ENCODE results near the gene NDEL1.

The NDEL1 gene

DNA sequence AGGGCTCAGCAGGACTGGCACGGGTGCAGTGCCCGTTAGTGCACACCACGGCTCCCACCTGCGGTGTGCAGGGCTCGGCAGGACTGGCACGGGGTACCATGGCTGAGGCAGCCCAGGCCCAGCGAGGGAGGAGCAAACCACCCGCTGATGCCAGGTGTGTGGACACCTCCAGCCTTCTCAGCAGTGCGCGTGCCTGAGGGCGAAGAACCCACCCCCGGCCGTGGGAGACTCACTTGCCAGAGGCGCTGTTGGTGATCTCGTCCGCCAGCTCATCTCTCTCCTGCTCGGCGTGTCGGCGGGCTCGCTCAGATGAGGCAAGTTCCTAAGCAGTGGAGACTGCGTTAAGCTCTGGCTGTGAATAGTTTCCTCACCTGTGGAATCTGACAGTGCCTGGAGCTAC, 45.4 kb downstream of the NDEL1 start:
- DNase-seq = no peak

DNA sequence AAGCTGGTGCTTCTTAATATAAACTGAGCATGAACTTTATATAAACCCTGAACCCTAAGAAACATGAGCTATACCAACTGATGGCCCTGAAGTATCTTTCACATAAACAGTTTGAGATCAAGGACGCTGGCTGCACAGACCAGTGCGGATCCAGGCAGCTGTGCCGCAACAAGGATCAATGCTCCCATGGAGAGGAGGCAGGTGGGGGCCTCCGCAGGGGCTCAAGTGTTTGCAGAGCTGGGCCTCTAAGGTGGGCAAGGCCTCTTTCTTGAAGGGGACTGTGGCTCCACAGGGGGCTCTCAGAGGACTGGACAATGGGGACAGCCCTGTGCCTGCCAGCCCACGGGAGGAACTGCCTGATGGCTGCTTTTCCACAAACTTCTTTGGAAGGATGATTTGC, 46.0 kb downstream of the NDEL1 start:
- DNase-seq = no peak

DNA sequence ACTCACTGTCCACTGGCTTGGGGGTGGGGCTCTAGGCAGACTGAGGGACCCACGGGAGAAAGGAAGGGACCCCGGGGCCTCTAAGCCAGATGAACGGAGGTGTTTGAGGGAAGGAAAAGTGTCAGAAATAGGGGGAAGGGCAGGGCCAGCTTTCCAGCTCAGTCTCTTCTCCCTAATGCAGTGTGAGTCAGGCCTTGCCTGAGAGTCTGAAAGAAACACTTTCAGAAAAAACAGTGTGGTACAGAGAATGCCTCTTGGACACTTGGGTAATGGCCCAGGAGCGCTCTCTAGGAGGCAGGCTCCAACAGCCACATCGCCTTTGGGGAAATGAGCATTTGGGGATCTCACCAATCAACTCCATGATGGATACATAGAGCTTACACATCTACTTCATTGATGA, 46.9 kb downstream of the NDEL1 start:
- DNase-seq = no peak

DNA sequence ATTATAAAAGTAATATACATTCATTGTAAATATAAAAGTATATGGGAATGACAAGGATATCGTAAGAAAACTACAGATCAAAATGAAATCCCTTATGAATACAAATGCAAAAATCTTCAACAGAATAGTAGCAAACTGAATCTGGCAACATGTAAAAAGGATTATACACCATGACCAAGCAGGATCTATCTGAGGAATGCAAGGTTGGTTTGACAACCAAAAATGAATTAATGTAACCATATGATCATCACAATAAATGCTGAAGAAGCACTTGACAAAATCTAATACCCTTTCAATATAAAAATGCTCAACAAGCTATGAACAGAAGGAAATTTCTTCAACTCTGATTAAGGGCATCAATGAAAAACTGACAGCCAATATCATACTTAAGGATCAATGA, 48.8 kb downstream of the NDEL1 start:
- DNase-seq = no peak

DNA sequence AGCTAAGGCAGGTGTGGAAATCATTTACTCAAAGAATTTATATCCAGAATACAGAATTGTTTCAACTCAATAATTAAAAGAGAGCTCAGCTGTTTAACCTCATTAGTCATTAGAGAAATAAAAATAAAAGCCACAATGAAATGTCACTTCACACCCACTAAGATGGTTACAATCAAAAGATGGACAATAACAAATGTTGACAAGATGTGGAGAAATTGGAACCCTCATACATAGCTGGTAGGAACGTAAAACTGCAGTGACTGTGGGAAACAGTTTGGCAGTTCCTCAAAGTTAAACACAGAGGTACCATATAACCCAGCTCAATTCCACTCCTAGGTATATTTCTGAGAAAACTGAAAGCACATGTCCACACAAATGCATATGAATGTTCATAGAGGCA, 49.8 kb downstream of the NDEL1 start:
- DNase-seq = no peak

DNA sequence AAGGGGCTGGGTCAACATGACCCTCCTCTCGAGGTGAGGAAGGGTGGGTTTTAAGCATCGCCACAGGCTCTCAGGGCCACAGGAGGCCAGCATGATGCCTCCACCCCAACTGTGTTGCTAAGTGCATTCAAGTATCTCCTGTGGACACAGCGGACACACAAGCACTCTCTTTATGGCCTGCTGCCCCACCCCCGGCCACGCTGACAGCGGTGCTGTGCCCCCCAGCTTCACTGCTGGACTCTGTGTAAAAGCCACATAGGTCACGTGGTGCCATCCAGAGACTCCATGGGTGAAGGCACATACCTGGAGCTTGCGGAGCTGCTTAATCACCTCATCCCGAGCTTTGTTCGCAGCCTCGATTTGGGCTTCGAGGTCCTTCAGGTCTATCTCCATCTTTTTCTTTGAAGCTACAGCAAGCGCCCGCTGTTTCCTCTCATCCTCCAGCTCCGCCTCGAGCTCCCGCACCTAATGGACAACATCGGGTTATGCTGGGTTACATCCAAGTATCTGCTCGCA, 51.5 kb downstream of the NDEL1 start:
- no peak for DNase-seq

DNA sequence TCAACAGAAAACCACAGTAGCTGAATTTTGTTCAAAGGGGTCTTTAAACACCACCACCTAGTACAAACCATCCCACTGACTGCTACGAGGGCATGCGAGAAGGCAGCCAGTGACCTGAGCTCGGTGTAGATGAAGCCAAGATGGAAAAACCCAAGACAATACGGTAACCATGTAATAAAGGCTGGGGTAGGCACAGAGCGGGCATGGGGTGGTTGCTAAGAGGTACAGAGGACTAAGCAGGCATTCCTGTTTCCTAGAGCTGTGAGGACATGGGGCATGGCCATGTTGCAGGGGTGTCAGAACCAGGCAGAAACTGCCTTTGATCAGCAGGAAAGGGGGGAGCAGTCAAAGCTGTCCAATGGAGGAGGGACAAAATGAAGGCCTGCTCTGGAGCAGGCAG, 52.1 kb downstream of the NDEL1 start:
- DNase-seq = no peak

DNA sequence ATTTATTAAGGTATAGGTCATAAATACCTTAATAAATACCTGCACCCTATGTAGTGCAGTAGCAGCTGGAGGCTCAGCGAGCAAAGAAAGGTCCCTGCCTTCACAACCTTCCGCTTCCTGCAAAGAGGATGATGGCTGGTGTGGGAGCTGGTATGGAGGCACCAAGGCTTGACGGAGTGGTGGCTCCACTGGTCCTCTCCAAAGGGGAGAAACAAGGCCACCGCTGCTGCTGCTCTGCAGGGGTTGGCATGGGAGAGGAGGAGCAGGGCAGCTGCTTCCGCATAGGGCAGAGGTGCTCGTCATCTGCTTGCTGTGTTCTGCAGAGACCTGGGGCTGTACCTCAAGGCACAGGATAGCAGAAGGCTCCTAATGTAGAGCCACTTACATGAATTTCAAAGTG, 52.8 kb downstream of the NDEL1 start:
- DNase-seq = no peak

DNA sequence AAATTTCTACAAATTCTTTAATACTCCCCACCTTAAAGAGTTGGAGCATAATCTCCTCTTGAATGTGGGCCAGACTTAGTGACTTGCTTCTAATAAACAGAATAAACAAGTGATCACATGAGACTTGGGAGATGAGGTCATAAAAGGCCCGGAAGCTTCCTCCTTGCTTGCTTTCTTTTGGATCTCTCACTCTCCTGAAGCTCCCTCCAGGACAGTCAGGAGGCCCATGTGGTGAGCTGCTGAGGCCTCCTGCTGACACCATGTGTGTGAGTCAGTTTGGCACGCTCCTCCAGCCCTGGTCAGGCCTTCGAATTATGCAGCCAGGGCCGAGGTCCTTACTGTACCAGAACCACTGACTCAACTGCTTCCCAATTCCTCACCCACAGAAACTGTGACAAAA, 53.2 kb downstream of the NDEL1 start:
- no peak for DNase-seq

DNA sequence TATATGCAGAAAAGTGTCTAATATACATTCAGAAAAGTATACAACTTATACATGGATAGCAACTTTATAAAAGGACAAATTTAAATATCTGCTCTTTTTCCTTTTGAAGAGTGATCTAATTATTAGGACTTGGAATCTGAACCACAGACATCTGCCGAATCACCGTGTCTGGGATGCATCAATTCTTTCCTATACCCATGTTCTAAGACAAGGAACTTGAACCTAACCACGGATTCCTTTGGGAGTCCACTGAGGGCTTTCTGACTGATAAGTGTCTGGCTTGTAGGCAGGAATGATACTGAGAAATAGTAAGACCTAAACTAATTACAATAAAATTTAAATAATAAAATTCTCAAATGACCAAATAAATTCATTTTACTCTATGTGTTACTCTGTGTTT, 54.2 kb downstream of the NDEL1 start:
- DNase-seq = no peak

DNA sequence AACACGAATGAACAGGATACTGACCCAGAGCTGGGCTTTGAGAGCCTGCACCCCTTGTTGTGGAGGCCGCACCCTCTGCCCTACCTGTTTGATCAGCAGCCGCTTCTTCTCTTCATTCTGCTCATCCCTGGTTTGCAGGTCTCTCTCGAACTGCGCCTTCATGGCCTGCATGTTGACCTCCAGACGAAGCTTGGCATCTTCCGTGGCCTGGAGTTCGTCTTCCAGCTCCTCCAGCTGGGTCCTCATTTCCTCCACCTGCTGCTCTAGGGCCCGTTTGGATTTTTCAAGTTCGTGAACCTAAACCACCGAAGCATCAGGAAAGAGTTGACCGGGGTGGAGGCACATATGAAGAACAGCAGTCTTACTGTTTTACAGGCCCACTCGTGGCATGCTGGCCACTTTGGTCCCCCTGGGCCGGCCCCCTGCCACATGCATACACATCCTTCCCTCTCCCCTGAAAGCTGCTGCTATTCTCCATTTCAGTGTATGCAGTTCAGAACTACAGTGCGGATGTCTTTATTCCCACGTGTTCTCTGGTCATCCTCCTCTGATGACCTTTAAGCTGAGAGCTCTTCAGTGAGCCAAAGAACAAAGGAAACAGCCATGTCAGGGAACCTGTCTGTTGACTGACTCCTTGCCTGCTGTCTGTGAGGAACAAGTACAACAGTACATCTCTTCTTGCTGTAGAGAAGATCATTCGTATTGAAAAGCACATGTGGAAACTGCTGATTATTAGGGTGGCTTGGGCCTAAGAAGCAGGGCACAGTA, 54.8 kb downstream of the NDEL1 start:
- DNase-seq = no peak

DNA sequence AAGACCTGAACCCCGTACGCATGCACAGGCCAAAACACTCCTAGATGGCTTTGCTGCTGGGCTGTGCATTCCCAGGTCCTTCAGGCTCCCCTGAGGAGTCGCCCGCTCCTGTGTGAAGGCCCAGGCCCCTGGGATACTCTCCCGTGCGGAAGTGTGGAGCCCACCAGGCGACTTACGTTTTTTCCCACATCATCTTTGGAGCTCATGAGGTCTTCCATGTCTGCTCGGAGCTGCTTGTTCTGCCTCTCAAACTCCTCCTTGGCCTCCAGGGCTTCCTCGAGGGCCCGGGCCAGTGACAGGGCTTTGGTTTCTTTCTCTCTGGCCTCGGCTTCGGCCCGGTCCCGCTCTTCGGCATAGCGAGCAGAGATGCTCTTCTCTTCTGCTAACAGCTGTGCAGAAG, 56.4 kb downstream of the NDEL1 start:
- no peak for DNase-seq

DNA sequence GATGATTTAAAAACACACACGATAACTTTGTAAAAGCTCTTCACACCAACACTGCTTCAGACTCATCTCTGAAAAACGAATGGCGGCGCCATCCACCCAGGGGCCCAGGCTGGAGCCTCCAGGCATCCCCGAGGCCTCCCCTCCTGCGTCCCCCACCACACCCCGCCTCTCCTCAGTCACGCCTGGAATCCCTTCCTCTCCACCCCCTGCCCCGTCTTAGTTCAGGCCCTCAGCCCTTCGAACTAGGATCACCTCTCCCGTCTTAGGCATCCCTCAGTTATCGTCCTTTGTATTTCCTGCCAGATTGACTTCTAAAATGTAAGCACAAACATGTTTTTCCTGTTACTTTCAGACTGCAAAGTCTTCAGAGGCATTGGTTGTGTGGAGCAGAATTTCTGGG, 58.3 kb downstream of the NDEL1 start:
- no peak for DNase-seq

DNA sequence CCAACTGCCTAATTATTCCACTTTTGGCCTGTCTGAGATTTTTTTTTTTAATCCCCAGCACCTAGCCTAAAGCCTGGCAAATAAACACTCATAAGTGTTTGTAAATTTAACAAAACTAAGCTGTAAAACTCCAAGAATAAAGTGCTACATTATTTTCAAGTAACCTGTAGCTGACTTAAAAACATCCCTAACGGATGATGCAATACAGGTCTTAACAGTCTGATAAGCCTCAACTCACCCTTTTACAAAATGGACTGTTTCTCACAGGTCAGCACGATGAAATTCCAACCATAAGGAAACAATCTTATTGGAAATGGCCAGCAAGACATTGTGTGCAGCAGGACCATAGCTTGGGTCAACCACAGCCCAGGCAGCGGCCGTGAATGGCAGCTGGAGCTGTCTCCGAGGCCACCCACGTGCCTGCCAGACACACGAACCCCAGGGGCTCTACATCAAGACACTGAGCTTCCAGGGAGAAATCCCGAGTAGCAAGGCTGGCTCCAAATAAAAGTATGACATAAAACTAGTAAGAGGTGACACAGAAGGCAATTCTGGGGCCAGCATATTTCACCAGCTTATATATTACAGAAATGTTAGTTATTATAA, 58.9 kb downstream of the NDEL1 start:
- DNase-seq = no peak

DNA sequence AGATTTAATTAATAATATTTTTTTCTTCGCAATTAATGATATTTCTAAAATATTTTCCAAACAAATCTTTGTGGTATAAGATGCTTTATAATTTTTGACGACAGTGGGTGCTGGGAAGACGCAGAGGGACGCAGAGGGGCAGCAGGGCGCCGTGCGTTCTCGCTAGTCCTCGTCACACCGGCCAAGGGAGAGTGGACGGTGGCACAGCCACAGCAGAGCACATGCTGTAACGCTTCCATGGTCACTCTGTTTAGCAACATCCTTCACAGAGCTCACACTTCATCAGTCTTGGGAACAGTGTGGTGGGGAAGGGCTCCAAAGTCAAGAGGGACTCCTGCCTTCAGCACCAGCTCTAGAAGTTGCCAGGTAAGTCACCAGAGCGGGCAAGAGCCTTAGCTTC, 60.4 kb downstream of the NDEL1 start:
- no peak for DNase-seq

DNA sequence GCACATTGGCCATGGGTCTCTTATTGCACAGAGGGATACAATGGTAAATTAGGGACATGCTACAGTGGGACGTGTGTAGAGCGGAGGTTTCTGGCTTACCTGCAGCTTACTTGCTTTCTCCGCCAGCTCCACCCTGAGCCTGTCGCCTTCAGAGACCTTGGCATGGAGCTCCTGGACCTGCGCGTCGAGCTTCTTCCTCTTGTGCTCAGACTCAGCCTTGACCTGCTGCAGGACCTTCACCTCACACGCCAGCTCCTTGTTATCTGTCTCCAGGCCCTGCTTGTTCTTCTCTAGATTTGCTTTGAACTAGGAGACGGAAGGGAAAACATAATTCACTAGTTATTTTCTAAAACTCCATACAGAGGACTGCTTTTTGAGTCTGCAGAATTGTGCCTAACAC, 63.5 kb downstream of the NDEL1 start:
- DNase-seq = no peak

DNA sequence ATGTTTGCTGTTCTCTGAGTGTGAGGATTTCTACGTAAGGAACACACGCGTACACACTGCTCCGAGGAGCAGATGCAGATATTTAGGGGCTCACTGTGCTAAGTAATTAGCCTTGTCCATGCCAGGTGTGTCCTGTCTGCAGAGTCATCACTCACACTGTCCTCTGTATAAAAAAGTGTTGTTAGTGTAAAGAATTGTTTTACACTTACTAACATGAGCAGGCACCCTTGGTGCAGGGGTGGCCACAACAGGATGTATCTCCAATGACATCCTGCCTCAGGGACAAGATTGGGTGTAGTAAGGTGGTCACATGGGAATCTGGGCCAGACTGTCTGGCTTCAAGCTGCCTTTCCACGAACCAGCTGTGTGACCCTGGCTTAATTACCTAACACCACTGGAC, 63.9 kb downstream of the NDEL1 start:
- no peak for DNase-seq

DNA sequence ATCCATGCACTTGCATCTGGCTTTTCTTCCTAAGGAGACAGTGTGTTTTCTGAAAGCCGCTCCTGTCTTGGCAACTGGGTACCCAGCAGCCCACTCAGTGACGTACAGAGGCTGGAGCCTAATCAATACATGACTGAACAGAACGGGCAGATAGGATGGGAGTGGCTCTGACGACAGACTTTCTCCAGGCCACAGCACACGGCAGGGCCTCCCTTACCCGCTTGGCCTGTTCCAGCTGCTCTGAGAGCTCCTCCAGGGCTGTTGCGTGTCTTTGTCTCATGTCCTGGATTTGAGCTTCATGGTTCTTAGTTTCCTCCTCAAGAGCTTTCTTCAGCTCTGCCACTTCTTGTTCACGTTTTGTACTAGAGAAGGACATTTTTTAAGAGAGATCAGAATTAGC, 64.9 kb downstream of the NDEL1 start:
- no peak for DNase-seq

DNA sequence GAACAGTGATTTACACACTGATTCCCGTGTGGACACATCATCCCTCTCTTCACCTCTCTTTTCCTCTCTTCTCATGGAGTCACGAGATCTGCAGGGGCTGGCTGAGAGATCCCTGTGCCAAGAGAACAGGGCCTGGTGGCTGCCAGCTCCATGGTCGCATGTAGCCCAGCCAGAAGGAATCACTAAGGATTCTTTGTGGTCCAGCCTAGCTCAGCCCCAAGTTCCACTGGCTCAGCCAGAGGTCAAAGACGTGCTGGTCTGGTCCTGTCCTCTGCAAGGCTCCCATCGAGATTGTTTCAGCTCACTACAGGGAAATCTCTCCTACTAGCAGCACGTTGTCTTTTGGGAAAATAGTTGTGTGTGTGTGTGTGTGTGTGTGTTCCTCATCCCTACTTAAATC, 66.4 kb downstream of the NDEL1 start:
- DNase-seq = no peak

DNA sequence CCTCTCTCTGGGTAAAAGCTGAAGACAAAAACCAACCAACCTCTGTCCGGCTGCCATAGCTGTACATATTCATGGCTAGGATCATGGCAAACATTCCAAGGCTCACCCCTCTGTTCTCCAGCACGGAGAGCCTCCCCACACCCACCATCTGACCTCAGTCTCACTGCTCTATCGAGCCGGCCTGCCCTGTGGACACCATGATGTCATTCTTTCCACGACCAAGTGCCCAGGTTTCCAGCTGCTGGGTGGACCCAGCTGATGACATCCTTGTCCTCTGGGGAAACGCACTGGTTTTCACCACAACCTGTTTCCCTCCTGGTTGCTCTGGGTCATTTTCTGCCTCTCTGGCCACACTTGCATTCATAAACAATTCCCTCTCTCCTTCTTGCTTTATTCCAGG, 67.7 kb downstream of the NDEL1 start:
- DNase-seq = no peak

DNA sequence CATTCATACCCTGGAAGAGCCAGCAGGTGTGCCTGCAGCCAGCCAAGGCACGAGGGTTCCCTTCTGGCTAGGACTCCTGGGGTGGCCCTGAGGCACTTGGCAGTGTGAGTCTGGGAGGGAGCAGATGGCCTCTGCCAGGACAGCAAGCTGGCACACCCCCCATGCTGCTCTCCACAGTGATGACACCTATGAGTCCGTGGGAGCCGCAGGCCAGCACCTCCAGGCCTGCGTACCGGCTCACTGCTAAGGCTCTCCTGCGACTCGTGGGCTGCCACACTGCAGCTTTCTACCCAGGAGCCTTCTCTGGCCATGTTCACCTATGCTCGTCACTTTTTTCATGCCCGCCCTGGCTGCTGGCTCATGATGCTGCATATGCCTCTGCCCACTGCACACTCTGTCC, 68.1 kb downstream of the NDEL1 start:
- DNase-seq = no peak

DNA sequence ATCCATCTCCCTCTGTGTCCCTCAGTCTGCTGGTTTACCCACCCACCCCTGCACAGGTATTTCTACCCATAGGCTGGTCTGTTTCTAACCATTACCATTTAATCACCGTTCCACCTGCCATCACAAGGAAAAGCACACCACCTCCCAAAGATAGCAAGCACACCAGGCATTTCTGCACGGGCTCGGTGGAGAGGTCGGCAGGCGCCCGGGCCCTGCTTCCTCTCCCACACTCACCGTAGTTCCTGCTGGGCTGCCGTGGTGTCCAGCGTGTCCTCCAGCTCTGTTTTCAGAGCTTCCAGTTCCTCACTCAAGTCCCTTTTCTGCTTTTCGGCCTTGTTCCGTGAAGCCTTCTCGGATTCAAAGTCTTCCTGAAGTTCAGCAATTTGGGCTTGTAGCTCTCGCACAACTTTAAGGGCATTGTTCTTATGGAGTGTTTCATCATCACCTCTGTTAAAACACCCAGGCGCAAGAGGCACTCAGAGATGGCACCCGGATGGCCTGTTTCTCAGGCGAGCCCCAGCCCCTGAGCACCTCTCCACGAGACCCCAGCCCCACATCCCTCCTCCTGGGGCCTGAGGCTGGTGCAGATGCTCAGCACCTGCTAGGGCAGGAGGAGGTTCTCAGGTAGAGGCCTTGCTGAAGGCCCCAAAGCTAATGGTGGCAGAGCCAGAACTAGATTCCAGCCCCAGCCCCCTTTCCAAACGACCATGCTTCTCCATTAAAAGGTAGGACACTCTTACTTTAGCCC, 69.0 kb downstream of the NDEL1 start:
- DNase-seq = no peak

DNA sequence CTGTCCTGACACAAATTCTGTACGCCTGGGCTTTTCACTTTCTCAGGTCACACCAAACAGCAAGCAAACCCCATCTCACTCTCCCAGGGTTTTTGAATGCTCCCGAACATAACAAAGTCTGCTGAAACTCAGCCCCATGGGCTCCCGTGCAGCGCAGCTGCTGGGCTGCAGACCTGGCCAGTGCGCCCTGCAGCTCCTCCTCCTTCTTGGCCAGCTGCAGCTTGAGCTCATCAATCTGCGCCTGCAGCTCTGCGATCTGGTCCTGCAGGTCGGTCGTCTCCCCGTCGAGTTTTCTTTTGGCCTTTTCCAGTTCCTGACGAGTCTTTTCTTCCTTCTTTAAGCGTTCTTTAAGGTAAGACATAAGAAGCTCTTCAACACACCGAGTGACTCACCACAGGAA, 70.5 kb downstream of the NDEL1 start:
- no peak for DNase-seq

DNA sequence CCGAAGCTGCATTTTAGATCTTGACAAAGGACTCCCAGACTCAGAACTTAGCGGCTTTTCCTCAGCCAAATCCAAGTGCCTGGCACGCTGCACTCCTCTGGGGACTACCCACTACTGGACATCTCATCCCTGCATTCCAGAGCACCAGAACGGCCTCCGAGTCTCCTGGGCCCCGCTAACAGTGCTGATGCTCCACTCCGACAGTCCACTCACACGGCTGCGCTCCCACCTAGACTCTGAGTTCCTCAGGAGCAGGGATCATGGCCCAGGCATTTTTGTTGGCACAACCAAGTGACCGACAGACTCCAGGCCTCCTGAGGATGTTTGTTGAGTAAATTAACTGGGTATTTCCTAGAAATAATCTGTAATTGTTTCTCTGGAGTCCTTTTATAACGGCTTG, 79.1 kb downstream of the NDEL1 start:
- DNase-seq = no peak

Data from CD4-positive, alpha-beta T cell treated with Interleukin-4 for 4 hours (primary cell).